ENCODE results near the gene PRKCI.

DNA sequence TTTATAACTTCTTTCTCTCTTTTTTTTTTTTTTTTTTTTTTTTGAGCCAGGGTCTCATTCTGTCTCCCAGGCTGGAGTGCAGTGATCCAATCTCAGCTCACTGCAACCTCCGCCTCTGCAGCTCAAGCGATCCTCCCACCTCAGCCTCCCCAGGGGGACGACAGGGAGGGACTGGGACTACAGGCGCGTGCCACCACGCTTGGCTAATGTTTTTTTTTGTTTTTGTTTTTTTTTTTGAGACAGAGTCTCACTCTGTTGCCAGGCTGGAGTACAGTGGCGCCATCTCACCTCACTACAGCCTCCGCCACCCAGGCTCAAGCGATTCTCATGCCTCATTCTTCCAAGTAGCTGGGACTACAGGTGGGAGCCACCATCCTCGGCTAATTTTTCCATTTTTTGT, 17.7 kb upstream of the PRKCI start:
- TF ChIP-seq ZBTB21 (tag by site-specific recombination; IDR thresholded peaks at IDR 0.05), result no peak
- TF ChIP-seq ZNF169 (tag by site-specific recombination; IDR thresholded peaks at IDR 0.05), result no peak
- TF ChIP-seq, protein P1, sequence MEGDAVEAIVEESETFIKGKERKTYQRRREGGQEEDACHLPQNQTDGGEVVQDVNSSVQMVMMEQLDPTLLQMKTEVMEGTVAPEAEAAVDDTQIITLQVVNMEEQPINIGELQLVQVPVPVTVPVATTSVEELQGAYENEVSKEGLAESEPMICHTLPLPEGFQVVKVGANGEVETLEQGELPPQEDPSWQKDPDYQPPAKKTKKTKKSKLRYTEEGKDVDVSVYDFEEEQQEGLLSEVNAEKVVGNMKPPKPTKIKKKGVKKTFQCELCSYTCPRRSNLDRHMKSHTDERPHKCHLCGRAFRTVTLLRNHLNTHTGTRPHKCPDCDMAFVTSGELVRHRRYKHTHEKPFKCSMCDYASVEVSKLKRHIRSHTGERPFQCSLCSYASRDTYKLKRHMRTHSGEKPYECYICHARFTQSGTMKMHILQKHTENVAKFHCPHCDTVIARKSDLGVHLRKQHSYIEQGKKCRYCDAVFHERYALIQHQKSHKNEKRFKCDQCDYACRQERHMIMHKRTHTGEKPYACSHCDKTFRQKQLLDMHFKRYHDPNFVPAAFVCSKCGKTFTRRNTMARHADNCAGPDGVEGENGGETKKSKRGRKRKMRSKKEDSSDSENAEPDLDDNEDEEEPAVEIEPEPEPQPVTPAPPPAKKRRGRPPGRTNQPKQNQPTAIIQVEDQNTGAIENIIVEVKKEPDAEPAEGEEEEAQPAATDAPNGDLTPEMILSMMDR (tag by site-specific recombination; IDR thresholded peaks at IDR 0.05), result no peak
- TF ChIP-seq ZNF785 (tag by site-specific recombination; IDR thresholded peaks at IDR 0.05), result no peak
- no peak for TF ChIP-seq ZNF777 (tag by site-specific recombination; IDR thresholded peaks at IDR 0.05; ENCODE audit: borderline replicate concordance)
- TF ChIP-seq ZNF677 (tag by site-specific recombination; IDR thresholded peaks at IDR 0.05), result no peak
- TF ChIP-seq, protein P2, sequence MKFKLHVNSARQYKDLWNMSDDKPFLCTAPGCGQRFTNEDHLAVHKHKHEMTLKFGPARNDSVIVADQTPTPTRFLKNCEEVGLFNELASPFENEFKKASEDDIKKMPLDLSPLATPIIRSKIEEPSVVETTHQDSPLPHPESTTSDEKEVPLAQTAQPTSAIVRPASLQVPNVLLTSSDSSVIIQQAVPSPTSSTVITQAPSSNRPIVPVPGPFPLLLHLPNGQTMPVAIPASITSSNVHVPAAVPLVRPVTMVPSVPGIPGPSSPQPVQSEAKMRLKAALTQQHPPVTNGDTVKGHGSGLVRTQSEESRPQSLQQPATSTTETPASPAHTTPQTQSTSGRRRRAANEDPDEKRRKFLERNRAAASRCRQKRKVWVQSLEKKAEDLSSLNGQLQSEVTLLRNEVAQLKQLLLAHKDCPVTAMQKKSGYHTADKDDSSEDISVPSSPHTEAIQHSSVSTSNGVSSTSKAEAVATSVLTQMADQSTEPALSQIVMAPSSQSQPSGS (tag by site-specific recombination; IDR thresholded peaks at IDR 0.05; ENCODE audit: low read depth), result no peak
- no peak for TF ChIP-seq HOXA7 (CRISPR knock-in tag; IDR thresholded peaks at IDR 0.05; ENCODE audit: borderline replicate concordance)
- TF ChIP-seq, protein P3, sequence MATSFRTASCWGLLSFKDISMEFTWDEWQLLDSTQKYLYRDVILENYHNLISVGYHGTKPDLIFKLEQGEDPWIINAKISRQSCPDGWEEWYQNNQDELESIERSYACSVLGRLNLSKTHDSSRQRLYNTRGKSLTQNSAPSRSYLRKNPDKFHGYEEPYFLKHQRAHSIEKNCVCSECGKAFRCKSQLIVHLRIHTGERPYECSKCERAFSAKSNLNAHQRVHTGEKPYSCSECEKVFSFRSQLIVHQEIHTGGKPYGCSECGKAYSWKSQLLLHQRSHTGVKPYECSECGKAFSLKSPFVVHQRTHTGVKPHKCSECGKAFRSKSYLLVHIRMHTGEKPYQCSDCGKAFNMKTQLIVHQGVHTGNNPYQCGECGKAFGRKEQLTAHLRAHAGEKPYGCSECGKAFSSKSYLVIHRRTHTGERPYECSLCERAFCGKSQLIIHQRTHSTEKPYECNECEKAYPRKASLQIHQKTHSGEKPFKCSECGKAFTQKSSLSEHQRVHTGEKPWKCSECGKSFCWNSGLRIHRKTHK (tag by site-specific recombination; IDR thresholded peaks at IDR 0.05), result no peak
- TF ChIP-seq KLF9 (tag by site-specific recombination; IDR thresholded peaks at IDR 0.05; ENCODE audit: low read depth), result no peak
- TF ChIP-seq ZNF555 (tag by site-specific recombination; conservative IDR thresholded peaks at IDR 0.05), result no peak
- no peak for TF ChIP-seq ZNF112 (tag by site-specific recombination; IDR thresholded peaks at IDR 0.05)
- TF ChIP-seq ZNF530 (tag by site-specific recombination; IDR thresholded peaks at IDR 0.05; ENCODE audit: low read depth), result no peak
- TF ChIP-seq, protein P4, sequence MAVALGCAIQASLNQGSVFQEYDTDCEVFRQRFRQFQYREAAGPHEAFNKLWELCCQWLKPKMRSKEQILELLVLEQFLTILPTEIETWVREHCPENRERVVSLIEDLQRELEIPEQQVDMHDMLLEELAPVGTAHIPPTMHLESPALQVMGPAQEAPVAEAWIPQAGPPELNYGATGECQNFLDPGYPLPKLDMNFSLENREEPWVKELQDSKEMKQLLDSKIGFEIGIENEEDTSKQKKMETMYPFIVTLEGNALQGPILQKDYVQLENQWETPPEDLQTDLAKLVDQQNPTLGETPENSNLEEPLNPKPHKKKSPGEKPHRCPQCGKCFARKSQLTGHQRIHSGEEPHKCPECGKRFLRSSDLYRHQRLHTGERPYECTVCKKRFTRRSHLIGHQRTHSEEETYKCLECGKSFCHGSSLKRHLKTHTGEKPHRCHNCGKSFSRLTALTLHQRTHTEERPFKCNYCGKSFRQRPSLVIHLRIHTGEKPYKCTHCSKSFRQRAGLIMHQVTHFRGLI (tag by site-specific recombination; IDR thresholded peaks at IDR 0.05), result no peak

All from HEK293 (cell line).